GM10266 (cell line): ENCODE results near the gene SLC45A3.
A peak's percentile ranks its signal among the peaks of the same experiment; 100 is the strongest.

Source experiments
- DNase-seq: peaks from one replicate; pipeline ENCODE4 v3.0.0; 2012; ENCODE audit errors: extremely low spot score
- CTCF ChIP-seq: IDR thresholded peaks from 2 replicates; pipeline ENCODE4 v1.5.1; 2012; ENCODE audit warnings: mild to moderate bottlenecking, low read depth; ENCODE audit not compliant: control insufficient read depth, insufficient read depth; ENCODE audit errors: missing control alignments

SLC45A3 gene

GRCh38 chr1:205667909-205668643 lies 12.2 kb downstream of the SLC45A3 start:
- TF ChIP-seq CTCF, result no peak
- DNase-seq, result peak; percentile 20

GRCh38 chr1:205666372-205667166 lies 13.7 kb downstream of the SLC45A3 start:
- DNase-seq, result no peak
- TF ChIP-seq CTCF, result no peak

- TF ChIP-seq CTCF, result no peak
- DNase-seq, result peak; percentile 37
These were observed 14.9 kb downstream of the SLC45A3 start for GRCh38 chr1:205665201-205666045.

- TF ChIP-seq CTCF, result no peak
- no peak for DNase-seq
These were observed 15.8 kb downstream of the SLC45A3 start for GRCh38 chr1:205664399-205665017.

GRCh38 chr1:205663286-205663936 lies 16.9 kb downstream of the SLC45A3 start:
- no peak for TF ChIP-seq CTCF
- DNase-seq, result no peak

GRCh38 chr1:205662791-205663190 lies 17.5 kb downstream of the SLC45A3 start:
- DNase-seq, result no peak
- no peak for TF ChIP-seq CTCF
